MM.1S (cell line): ENCODE measurements around the gene TSR1.

Source experiments
- DNase-seq: peaks from one replicate; pipeline ENCODE4 v3.0.0-alpha.2; 2015
- H2AFZ ChIP-seq: fragments of 300-600 bp; sonication (generic); 2 replicates; pipeline ENCODE4 v1.6.0; 2016; ENCODE audit warnings: antibody characterized with exemption, low read length
- H3F3A ChIP-seq: fragments of 300-600 bp; sonication (generic); 2 replicates; pipeline ENCODE4 v1.6.1; 2016; ENCODE audit warnings: mild to moderate bottlenecking, antibody characterized with exemption, low read length, moderate library complexity, mixed read lengths; ENCODE audit not compliant: insufficient read depth
- H3K27ac ChIP-seq: fragments of 300-600 bp; sonication (generic); 2 replicates; pipeline ENCODE4 v1.5.1; 2016; ENCODE audit warnings: mild to moderate bottlenecking, low read length
- H3K27me3 ChIP-seq: fragments of 300-600 bp; sonication (generic); replicated peaks from 2 replicates; pipeline ENCODE4 v1.6.0; 2016; ENCODE audit warnings: low read length; ENCODE audit not compliant: insufficient read depth
- H3K36me3 ChIP-seq: fragments of 300-600 bp; sonication (generic); replicated peaks from 2 replicates; pipeline ENCODE4 v1.6.1; 2016; ENCODE audit warnings: mild to moderate bottlenecking, low read length, mixed read lengths; ENCODE audit not compliant: insufficient read depth
- H3K4me1 ChIP-seq: fragments of 300-600 bp; sonication (generic); 2 replicates; pipeline ENCODE4 v1.6.1; 2016; ENCODE audit warnings: low read length, mixed read lengths
- H3K4me2 ChIP-seq: fragments of 300-600 bp; sonication (generic); 2 replicates; pipeline ENCODE4 v1.6.0; 2016; ENCODE audit warnings: low read depth, low read length
- H3K4me3 ChIP-seq: fragments of 300-600 bp; sonication (generic); 2 replicates; pipeline ENCODE4 v1.5.1; 2016; ENCODE audit warnings: low read length, mixed read lengths
- H3K79me2 ChIP-seq: fragments of 300-600 bp; sonication (generic); 2 replicates; pipeline ENCODE4 v1.6.1; 2016; ENCODE audit warnings: mixed run types, low read length, mixed read lengths
- H3K9ac ChIP-seq: fragments of 300-600 bp; sonication (generic); 2 replicates; pipeline ENCODE4 v1.6.1; 2016; ENCODE audit warnings: low read length, mixed read lengths
- H3K9me2 ChIP-seq: fragments of 300-600 bp; sonication (generic); replicated peaks from 2 replicates; pipeline ENCODE4 v1.6.1; 2016; ENCODE audit warnings: mild to moderate bottlenecking, low read length, mixed read lengths; ENCODE audit not compliant: insufficient read depth
- H3K9me3 ChIP-seq: fragments of 300-600 bp; sonication (generic); replicated peaks from 2 replicates; pipeline ENCODE4 v1.6.1; 2016; ENCODE audit warnings: mild to moderate bottlenecking, low read length, mixed read lengths; ENCODE audit not compliant: insufficient read depth
- H4K20me1 ChIP-seq: fragments of 300-600 bp; sonication (generic); 2 replicates; pipeline ENCODE4 v1.6.1; 2016; ENCODE audit warnings: mild to moderate bottlenecking, low read length, moderate library complexity, mixed read lengths; ENCODE audit not compliant: insufficient read depth
- EZH2 ChIP-seq: fragments of 300-600 bp; sonication (generic); optimal IDR thresholded peaks from 2 replicates; pipeline ENCODE3; 2017; ENCODE audit warnings: low read depth, mild to moderate bottlenecking, antibody characterized with exemption, low read length, mixed read lengths
- EZH2phosphoT487 ChIP-seq: fragments of 300-600 bp; sonication (generic); IDR thresholded peaks from 2 replicates; pipeline ENCODE4 v1.6.1; 2018; ENCODE audit warnings: antibody characterized with exemption, low read length
- TF ChIP-seq, protein P1 (sequence below): fragments of 300-600 bp; sonication (generic); IDR thresholded peaks from 2 replicates; pipeline ENCODE4 v1.5.1; 2016; ENCODE audit warnings: antibody characterized with exemption, low read length, mixed read lengths

The TSR1 gene

DNA sequence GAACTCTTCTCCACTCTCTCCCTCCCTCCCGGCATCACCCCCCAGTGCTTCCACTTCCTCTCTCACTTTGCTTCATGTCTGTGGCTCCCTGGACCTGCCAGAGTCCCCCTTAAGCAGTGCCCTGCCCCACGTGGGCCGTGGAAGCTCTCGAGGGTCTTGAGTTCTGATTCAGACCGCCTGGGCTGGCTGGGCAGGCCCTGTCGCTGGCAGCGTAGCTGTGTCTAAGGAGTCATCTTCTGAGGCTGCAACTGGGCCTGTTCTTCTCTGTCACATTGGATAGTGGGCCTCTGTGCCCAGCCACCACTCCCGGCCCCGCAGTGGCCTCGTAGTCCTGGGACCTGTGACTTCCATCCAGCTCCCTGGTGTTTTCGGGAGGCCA is 33.9 kb upstream of the TSR1 start:
- no peak for DNase-seq
- Histone ChIP-seq H3K4me1 (no peaks in the 10 kb centered on the region), H3K9me2 (no peaks in the 10 kb centered on the region), H4K20me1 (no peaks in the 10 kb centered on the region), H3K79me2 (no peaks in the 10 kb centered on the region), H3K9me3 (no peaks in the 10 kb centered on the region), H2AFZ (no peak overlapping the region), H3K4me3 (no peak overlapping the region), H3K36me3 (no peaks in the 10 kb centered on the region), H3K27me3 (no peaks in the 10 kb centered on the region), H3F3A (no peaks in the 10 kb centered on the region), H3K4me2 (no peak overlapping the region), H3K9ac (no peak overlapping the region), H3K27ac (no peak overlapping the region)
- TF ChIP-seq, protein P1, sequence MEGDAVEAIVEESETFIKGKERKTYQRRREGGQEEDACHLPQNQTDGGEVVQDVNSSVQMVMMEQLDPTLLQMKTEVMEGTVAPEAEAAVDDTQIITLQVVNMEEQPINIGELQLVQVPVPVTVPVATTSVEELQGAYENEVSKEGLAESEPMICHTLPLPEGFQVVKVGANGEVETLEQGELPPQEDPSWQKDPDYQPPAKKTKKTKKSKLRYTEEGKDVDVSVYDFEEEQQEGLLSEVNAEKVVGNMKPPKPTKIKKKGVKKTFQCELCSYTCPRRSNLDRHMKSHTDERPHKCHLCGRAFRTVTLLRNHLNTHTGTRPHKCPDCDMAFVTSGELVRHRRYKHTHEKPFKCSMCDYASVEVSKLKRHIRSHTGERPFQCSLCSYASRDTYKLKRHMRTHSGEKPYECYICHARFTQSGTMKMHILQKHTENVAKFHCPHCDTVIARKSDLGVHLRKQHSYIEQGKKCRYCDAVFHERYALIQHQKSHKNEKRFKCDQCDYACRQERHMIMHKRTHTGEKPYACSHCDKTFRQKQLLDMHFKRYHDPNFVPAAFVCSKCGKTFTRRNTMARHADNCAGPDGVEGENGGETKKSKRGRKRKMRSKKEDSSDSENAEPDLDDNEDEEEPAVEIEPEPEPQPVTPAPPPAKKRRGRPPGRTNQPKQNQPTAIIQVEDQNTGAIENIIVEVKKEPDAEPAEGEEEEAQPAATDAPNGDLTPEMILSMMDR, result no peak
- TF ChIP-seq EZH2 (no peak), EZH2phosphoT487 (no peak)

- no peaks in the 10 kb centered on the region for H3K9me2 ChIP-seq
- H2AFZ ChIP-seq, result no peak overlapping the region
- H3K27ac ChIP-seq, result no peak overlapping the region
- H3K36me3 ChIP-seq, result no peaks in the 10 kb centered on the region
- H3K79me2 ChIP-seq, result no peaks in the 10 kb centered on the region
- H3F3A ChIP-seq, result no peaks in the 10 kb centered on the region
- H4K20me1 ChIP-seq, result no peaks in the 10 kb centered on the region
- no peak overlapping the region for H3K9ac ChIP-seq
- H3K4me1 ChIP-seq, result no peaks in the 10 kb centered on the region
- no peaks in the 10 kb centered on the region for H3K27me3 ChIP-seq
- H3K9me3 ChIP-seq, result no peaks in the 10 kb centered on the region
- DNase-seq, result no peak
- H3K4me3 ChIP-seq, result no peak overlapping the region
- H3K4me2 ChIP-seq, result no peak overlapping the region
- TF ChIP-seq EZH2phosphoT487 (no peak), EZH2 (no peak)
Measured at GRCh38 chr17:2369551-2370210, 33.4 kb upstream of the TSR1 start.

GRCh38 chr17:2369039-2369438 is 32.8 kb upstream of the TSR1 start:
- Histone ChIP-seq H3K79me2 (no peaks in the 10 kb centered on the region), H3K4me3 (no peak overlapping the region), H3K27me3 (no peaks in the 10 kb centered on the region), H3K4me2 (no peak overlapping the region), H3K9me2 (no peaks in the 10 kb centered on the region), H3K9me3 (no peaks in the 10 kb centered on the region), H4K20me1 (no peaks in the 10 kb centered on the region), H3K36me3 (no peaks in the 10 kb centered on the region), H3K9ac (no peak overlapping the region), H3K4me1 (no peaks in the 10 kb centered on the region), H3F3A (no peaks in the 10 kb centered on the region), H3K27ac (no peak overlapping the region), H2AFZ (no peak overlapping the region)
- DNase-seq, result no peak
- TF ChIP-seq, protein P1, result no peak
- TF ChIP-seq EZH2, result no peak
- TF ChIP-seq EZH2phosphoT487, result no peak

DNA sequence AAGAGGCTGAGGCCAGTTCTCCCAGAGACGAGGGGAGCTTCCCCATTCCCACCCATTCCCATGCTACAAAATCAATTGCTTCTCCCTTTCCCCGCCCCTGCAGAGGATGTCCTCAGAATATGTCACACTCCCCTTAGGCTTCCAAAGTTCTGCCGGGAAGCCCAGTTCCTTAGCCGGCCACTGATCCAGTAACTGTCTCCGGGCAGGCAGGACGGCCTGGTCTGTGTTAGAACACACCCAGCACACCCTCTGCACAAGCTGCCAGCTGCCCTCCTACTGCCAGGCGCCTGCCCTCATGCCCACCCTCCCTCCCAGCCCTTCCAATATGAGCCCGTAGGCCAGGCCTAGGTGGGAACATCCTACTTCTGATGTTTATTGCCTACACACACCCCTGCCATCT is 32.1 kb upstream of the TSR1 start:
- no peaks in the 10 kb centered on the region for H3F3A ChIP-seq
- no peak overlapping the region for H2AFZ ChIP-seq
- H3K9ac ChIP-seq, result no peak overlapping the region
- H3K4me1 ChIP-seq, result no peaks in the 10 kb centered on the region
- H3K27ac ChIP-seq, result no peak overlapping the region
- TF ChIP-seq EZH2, result no peak
- TF ChIP-seq, protein P1, result no peak
- H3K9me2 ChIP-seq, result no peaks in the 10 kb centered on the region
- no peak overlapping the region for H3K4me2 ChIP-seq
- no peaks in the 10 kb centered on the region for H3K36me3 ChIP-seq
- no peaks in the 10 kb centered on the region for H3K27me3 ChIP-seq
- H4K20me1 ChIP-seq, result no peaks in the 10 kb centered on the region
- no peaks in the 10 kb centered on the region for H3K79me2 ChIP-seq
- H3K9me3 ChIP-seq, result no peaks in the 10 kb centered on the region
- DNase-seq, result no peak
- no peak overlapping the region for H3K4me3 ChIP-seq
